HG03103 (cell line): Measurements from ENCODE around the gene PFDN2.
A peak's percentile ranks its signal among the peaks of the same experiment; 100 is the strongest.
"Not testable (repeated sequence)": the region's sequence is repeated elsewhere in the genome, so short reads cannot be mapped to it uniquely, and the experiment has no call there.

Experiments
- ATAC-seq: cut with Tn5 transposase; IDR thresholded peaks from one replicate; pipeline ENCODE4 v1.9.1; 2021; ENCODE audit warnings: low read depth; ENCODE audit not compliant: unreplicated experiment

Gene PFDN2

GRCh38 chr1:161082996-161083747 is 34.7 kb downstream of the PFDN2 start:
- no peak for ATAC-seq

- no peak for ATAC-seq
Measured at GRCh38 chr1:161082483-161082882, 35.4 kb downstream of the PFDN2 start.

GRCh38 chr1:161081519-161081918 is 36.3 kb downstream of the PFDN2 start:
- ATAC-seq: no peak

GRCh38 chr1:161080441-161081405 is 37.1 kb downstream of the PFDN2 start:
- ATAC-seq: no peak

- no peak for ATAC-seq
Measured at GRCh38 chr1:161079436-161080110, 38.3 kb downstream of the PFDN2 start.

- no peak for ATAC-seq
Measured at GRCh38 chr1:161077426-161077825, 40.4 kb downstream of the PFDN2 start.

GRCh38 chr1:161076410-161076809 is 41.4 kb downstream of the PFDN2 start:
- no peak for ATAC-seq

GRCh38 chr1:161074676-161075368 is 43.0 kb downstream of the PFDN2 start:
- no peak for ATAC-seq

- ATAC-seq: no peak
Measured at GRCh38 chr1:161073474-161074121, 44.2 kb downstream of the PFDN2 start.

GRCh38 chr1:161072751-161073449 is 44.9 kb downstream of the PFDN2 start:
- ATAC-seq: no peak

- ATAC-seq: no peak
Measured at GRCh38 chr1:161071886-161072371, 45.9 kb downstream of the PFDN2 start.

- no peak for ATAC-seq
Measured at GRCh38 chr1:161070761-161071160, 47.1 kb downstream of the PFDN2 start.

- peak; percentile 68 for ATAC-seq
Measured at GRCh38 chr1:161069731-161070270, 48.0 kb downstream of the PFDN2 start, which contains the start of gene ARHGAP30. Gene ARHGAP30 (minus strand): TSS chr1:161069891. CDS start chr1:161069624, 267 bp downstream.

- no peak for ATAC-seq
Measured at GRCh38 chr1:161069241-161069640, 48.6 kb downstream of the PFDN2 start.

- peak; percentile 46 for ATAC-seq
Measured at GRCh38 chr1:161068306-161069234, 49.3 kb downstream of the PFDN2 start.

GRCh38 chr1:161066694-161067093 is 51.1 kb downstream of the PFDN2 start:
- no peak for ATAC-seq

GRCh38 chr1:161065681-161066080 is 52.2 kb downstream of the PFDN2 start:
- ATAC-seq: not testable (repeated sequence)

- not testable (repeated sequence) for ATAC-seq
Measured at GRCh38 chr1:161063936-161064335, 53.9 kb downstream of the PFDN2 start.
